Measurements from ENCODE around the gene KCNH1.
"Not testable (repeated sequence)": the region's sequence is repeated elsewhere in the genome, so short reads cannot be mapped to it uniquely, and the experiment has no call there.

Gene KCNH1

GRCh38 chr1:211092955-211093354, 41.0 kb downstream of the KCNH1 start:
- DNase-seq: no peak

GRCh38 chr1:211091867-211092266, 42.1 kb downstream of the KCNH1 start:
- no peak for DNase-seq

GRCh38 chr1:211089536-211089935, 44.4 kb downstream of the KCNH1 start:
- no peak for DNase-seq

GRCh38 chr1:211088156-211088555, 45.8 kb downstream of the KCNH1 start:
- DNase-seq: no peak

- DNase-seq: no peak
Observed at GRCh38 chr1:211082824-211083223, 51.1 kb downstream of the KCNH1 start.

- DNase-seq: not testable (repeated sequence)
Observed at GRCh38 chr1:211081447-211081846, 52.5 kb downstream of the KCNH1 start.

- no peak for DNase-seq
Observed at GRCh38 chr1:211068976-211069375, 65.0 kb downstream of the KCNH1 start.

GRCh38 chr1:211066781-211067384, 67.1 kb downstream of the KCNH1 start:
- DNase-seq: no peak

- not testable (repeated sequence) for DNase-seq
Observed at GRCh38 chr1:211041838-211042237, 92.1 kb downstream of the KCNH1 start.

- DNase-seq: no peak
Observed at GRCh38 chr1:211037095-211037494, 96.9 kb downstream of the KCNH1 start.

GRCh38 chr1:211036381-211037060, 97.4 kb downstream of the KCNH1 start:
- DNase-seq: no peak

- DNase-seq: no peak
Observed at GRCh38 chr1:211035821-211036380, 98.0 kb downstream of the KCNH1 start.

GRCh38 chr1:211033921-211034525, 99.9 kb downstream of the KCNH1 start:
- DNase-seq: no peak

GRCh38 chr1:211024901-211025300, 109.0 kb downstream of the KCNH1 start:
- DNase-seq: no peak

- no peak for DNase-seq
Observed at GRCh38 chr1:211019266-211019665, 114.7 kb downstream of the KCNH1 start.

GRCh38 chr1:211018690-211019089, 115.3 kb downstream of the KCNH1 start:
- DNase-seq: no peak

GRCh38 chr1:211017075-211017718, 116.8 kb downstream of the KCNH1 start:
- DNase-seq: no peak

- no peak for DNase-seq
Observed at GRCh38 chr1:211014275-211014674, 119.7 kb downstream of the KCNH1 start.

- DNase-seq: no peak
Observed at GRCh38 chr1:211013346-211014240, 120.4 kb downstream of the KCNH1 start.

- not testable (repeated sequence) for DNase-seq
Observed at GRCh38 chr1:211011128-211011527, 122.8 kb downstream of the KCNH1 start.

- no peak for DNase-seq
Observed at GRCh38 chr1:211009944-211010343, 124.0 kb downstream of the KCNH1 start.

GRCh38 chr1:211007830-211008229, 126.1 kb downstream of the KCNH1 start:
- DNase-seq: no peak
